ENCODE results near the gene RAD51C.
"Not testable (repeated sequence)": the region's sequence is repeated elsewhere in the genome, so short reads cannot be mapped to it uniquely, and the experiment has no call there.

The RAD51C gene

DNA sequence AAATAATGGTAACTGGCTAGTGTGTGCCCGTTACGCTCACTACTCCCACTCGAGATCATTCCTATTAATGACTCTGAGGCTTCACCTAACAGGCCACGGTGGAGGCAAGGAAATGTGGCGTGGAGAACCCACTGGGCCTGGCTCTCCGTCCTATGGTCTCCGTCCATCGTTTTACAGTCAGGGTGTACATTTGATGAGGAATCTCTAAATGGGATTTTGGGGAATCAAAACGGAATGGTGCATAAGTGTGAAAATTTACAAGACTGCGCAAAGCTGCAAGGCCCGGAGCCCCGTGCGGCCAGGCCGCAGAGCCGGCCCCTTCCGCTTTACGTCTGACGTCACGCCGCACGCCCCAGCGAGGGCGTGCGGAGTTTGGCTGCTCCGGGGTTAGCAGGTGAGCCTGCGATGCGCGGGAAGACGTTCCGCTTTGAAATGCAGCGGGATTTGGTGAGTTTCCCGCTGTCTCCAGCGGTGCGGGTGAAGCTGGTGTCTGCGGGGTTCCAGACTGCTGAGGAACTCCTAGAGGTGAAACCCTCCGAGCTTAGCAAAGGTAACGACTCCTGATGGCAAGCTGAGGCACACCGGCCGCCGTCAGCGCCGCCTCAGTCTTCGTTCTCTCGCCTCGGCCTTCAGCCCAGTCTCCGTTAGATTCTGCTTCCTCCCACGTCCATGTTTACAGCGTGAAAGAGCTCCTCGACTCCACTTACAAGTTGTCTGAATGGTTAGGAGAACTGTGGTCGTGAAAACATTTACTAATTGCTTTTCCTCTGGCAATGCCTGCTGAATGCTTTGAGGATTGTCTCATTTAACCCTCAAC, at the start of gene RAD51C:
RAD51C (plus strand) TSS at position 364 of the 817 bp plus-strand sequence; CDS start at position 406, 42 bp downstream.
- DNase-seq: peak; percentile 91

DNA sequence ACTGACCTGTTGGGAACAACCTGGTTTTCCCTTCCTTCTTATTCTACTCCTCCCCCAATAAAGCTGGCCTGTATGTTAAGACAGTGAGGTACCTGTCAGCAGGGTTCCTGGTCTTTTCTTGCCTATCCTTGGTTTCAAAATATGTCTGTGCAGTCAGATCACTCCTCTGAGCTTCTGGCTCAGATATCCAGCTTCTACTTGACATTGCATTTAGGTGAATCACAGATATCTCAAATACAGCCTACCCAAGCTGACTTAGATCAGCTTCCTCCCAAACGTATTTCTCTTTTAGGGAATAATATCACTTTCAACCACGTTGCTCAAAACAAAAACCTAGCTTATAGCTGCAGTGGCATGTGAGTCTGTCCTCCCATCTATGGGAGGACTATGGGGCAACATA, 49.3 kb upstream of the RAD51C start:
- peak; percentile 18 for DNase-seq

DNA sequence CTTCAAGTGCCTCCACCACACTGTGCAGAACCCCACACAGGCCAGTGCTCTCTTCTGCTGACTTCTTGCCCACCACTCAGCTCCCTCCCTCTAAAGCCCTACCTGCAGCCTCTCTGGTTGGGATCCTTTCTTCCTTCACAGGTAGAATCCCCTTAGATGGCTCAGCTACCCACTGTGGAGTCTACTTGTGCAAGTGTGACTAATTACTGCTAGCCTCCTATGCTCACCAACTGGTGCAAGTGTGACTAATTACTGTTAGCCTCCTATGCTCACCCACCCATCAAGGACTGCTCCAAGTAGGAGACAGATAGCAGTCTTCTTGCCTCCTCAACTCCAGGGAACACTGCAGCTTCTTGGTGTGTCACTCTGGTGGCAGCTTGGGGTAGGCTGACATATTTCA, 44.2 kb upstream of the RAD51C start:
- no peak for DNase-seq

DNA sequence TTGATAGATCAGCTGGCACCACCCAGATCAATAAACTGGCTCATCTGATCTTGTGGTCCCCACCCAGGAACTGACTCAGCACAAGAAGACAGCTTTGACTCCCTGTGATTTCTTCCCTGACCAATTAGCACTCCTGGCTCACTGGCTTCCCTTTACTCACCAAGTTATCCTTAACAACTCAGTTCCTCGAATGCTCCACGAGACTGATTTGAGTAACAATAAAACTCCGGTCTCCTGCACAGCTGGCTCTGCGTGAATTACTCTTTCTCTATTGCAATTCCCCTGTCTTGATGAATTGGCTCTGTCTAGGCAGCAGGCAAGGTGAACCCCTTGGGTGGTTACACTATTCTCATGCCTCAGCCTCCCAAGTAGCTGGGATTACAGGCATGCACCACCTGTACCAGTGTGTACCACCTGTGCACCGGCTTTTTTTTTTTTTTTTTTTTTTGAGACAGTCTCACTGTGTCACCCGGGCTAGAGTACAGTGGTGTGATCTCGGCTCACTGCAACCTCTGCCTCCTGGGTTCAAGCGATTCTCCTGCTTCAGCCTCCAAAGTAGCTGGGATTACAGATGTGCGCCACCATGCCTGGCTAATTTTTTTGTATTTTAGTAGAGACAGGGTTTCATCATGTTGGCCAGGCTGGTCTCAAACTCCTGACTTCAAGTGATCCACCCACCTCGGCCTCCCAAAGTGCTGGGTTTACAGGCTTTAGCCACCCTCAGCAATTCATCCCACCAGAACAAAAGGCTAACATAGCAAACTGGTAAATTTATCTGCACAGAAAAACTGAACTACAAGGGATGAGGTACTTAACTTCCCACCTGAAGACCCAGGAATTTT, 34.2 kb upstream of the RAD51C start:
- DNase-seq: not testable (repeated sequence)

DNA sequence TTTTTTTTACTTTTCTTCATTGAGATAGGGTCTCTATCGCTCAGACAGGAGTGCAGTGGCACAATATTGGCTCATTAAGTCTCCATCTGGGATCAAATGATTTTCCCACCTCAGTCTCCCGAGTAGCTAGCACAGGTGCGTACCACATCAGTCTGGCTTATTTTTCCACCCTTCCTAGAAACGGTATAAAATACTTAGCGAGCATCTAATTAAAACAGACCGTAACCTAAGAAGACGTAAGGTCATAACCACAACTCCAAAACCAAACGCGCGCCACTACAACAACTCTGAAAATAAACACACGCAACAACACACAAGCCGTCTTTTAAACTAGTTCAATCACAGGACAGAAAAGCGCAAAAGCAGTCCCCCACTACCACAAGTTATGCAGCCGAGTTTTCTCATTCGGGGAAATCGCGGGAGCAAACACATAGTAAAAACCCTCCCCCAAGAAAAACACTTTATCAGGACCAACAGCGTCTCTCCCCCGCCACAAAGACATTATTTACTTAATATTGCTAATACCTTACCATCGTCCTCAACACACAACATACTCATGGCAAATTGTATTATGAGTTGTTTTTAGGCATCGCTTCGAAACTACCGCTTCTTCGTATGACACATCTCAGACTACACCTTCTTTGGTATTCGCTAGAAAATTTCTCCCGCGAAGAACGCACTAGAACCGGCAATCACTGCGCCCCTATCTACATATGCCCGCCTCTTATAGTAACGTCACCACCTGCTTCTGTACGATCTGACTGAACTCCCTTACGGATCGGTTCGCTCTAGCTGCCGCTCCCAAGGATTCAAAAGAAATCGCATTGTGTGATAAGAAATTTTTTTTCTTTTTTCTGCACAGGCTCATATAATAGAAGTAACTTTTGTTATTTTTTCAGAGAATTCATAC, 33.3 kb upstream of the RAD51C start:
- DNase-seq: peak; percentile 93

DNA sequence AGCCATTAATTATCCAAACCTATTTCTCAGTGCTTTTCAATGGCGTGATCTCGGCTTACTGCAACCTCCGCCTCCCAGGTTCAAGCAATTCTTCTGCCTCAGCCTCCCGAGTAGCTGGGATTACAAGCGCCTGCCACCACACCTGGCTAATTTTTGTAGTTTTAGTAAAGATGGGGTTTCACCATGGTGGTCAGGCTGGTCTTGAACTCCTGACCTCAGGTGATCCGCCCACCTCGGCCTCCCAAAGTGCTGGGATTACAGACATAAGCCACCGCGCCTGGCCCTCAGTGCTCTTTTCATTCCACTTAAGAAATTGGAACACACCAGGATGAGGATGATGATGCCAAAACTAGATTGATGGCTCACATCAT, 32.7 kb upstream of the RAD51C start:
- peak; percentile 7 for DNase-seq

DNA sequence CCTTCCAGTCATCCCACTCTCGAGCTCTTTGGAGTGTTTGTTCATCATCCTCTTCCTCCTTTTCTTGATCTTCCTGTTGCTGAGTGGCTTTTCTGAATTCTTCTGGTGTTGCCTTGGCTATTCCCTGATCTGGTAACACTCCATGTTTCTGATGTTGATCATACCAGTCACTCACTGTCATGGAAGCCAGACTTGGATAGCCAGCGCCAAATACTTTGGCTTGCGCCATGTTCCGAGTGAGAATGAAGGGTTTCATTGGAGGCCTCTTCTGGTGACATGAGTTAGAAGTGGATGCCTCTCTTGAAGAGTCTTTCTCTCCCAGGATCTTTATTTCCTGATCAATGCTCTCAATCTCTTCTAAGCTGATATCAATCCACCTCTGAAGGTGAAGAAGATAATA, 31.8 kb upstream of the RAD51C start:
- peak; percentile 2 for DNase-seq

DNA sequence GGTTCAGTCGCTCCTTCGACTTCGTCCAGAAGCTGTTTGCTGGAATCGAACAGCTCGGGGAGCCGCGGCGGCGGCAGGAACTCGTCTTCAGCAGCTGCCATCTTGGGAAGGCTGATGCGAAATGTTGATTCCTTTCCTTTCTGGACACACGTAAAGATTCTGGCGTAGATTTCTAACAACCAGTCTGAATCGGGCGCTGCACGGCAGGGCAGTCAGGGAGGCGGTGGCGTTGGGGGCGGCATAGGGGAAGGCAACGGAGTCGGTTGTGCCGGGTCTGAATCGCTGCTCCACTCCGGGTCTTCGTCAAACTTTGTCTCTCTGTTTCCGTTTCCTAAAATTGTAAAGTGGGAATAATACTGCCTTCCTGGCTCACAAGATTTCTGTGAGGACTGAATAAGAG, 30.9 kb upstream of the RAD51C start:
- no peak for DNase-seq

DNA sequence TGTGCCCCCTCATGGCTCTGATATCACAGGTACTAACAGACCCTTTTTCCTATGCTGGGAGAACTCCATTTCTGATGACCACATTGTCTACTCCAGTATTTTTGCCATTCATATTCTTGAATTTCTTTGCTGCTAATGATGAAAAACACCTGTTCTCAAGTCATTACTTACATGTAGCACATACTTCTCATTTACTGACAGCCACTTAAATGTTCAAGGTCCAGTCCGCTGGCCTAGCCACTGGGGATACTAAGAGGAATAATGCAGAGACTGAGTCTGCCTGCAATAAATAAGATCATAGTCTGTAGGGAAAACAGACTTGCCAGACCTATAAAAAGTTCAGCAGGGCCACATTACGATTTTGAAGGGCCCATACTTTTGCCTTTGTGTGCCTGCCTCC, 28.1 kb upstream of the RAD51C start:
- DNase-seq: no peak

DNA sequence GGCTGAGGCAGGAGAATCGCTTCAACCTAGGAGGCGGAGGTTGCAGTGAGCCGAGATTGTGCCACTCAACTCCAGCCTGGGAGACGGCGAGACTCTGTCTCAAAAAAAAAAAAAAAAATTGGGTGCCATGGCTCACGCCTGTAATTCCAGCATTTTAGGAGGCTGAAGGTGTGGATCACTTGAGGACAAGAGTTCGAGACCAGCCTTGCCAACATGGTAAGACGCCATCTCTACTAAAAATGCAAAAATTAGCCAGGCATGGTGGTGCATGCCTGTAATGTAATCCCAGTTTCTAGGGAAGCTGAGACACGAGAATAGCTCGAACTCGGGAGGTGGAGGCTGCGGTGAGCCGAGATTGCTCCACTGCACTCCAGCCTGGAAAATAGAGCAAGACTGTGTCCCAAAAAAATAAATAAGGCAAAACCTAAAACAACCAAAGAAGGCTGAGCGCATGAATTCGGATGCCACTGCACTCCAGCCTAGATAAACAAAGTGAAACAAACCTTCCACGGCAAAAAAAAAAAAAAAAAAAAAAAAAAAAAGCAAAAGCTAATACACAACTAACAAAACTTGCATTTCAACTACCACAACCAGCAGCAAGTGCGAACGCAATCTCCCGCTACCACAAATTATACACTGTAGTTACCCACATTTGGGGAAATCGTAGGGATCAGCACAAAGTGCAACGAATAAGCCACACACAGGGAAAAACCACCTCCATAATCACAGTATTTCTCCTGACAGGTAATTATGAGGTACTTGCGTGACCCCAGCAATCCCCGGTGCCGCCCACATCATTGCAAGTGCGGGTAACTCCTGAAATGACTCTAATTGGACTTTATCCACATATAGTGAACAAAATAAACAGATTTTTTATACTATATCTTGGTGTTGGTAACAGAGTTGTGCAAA, 26.2 kb upstream of the RAD51C start:
- DNase-seq: peak; percentile 80

DNA sequence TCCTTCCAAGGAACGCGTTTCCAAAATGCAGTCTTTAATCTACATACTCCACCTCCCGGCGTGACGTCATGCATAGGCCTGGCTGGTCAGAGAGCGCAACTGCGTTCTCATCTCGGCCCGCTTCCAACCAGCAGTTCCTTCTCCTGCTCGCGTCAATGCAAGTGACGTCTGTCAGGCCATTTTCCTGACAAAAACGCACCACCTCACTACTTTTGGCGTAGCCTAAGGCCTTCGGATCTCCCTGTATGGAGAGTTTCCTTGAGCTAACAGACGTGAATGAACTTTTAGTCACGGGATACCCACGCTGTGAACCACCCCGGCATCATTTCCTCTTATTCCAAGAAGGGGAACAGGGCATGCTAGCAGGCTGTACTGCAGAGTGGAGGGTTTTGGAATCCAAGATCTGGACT, 25.5 kb upstream of the RAD51C start:
- peak; percentile 92 for DNase-seq

DNA sequence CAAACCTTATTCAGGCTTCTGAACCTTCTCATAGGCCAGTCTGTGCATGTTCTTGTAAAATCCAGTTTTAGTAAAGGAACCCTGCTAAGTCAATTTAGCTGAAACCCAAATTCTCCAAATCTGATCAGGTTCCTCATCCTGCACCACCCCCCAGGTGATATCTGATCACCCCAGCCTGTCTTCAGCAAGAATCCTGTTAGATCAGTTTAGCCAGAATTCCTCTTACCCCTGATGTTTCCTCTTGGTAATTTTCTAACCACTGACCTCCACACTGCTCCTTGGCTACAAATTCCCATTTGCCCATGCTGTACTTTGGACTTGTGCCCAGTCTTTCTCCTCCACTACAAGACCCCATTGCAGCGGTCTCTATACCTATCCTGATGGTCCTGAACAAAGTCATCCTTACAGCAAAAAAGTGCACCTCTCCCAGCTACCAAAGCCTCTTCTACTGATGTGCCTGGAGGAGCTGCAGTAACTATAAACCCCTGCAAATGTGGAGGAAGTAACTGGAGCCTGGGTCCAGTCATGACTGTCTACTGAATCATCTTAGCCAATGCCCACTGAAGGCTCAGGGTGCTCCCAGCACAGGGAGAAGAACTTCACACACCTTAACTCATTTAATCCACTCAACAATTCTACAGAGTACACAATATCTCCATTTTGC, 24.3 kb upstream of the RAD51C start:
- peak; percentile 3 for DNase-seq

DNA sequence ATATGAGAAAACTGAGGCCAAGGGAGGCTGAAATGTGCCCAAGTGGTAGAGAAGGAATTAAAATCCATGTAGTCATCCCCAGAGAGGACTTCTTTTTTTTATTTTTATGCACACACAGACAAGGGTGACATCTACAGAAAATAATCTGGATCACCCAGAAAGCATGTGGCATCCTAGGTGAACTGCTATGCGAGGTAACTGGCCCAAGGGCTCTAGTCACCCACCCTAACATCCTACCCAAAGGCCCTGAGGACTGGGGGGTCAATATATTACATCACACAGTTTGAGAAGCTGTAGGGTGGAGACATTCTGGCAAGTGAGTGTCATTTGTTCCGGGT, 23.8 kb upstream of the RAD51C start:
- no peak for DNase-seq

DNA sequence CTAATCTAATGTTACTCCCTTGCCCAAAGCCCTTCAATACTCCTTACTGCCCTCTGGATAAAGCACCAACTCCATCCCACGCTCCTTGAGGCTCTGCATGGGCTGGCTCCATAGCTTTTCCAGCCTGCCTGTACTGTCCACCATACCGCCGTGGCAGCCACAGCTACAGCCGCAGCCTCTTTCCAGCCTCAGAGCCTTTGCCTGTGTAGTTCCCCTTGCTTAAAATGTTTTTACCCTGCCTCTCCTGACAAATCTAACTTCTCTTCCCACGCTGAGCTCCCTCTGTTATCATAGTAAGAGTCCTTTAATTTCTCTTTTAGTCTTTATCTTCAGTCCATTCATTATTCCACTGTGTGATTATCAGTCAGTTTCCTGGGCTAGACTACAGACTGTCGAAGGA, 22.5 kb upstream of the RAD51C start:
- DNase-seq: no peak

DNA sequence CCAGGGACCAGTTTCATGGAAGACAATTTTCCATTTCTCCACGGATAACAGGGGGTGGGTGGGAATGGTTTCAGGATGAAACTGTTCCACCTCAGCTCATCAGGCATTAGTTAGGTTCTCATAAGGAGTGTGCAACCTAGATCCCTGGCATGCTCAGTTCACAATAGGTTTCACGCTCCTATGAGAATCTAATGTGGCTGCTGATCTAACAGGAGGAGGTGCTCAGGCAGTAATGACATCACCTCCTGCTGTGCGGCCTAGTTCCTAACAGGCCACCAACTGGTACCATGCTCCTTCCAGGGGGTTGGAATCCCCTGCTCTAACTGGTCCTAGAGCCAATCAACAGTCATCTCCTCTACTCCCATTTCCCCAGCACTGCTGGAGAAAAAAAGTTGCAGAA, 20.4 kb upstream of the RAD51C start:
- DNase-seq: peak; percentile 5

DNA sequence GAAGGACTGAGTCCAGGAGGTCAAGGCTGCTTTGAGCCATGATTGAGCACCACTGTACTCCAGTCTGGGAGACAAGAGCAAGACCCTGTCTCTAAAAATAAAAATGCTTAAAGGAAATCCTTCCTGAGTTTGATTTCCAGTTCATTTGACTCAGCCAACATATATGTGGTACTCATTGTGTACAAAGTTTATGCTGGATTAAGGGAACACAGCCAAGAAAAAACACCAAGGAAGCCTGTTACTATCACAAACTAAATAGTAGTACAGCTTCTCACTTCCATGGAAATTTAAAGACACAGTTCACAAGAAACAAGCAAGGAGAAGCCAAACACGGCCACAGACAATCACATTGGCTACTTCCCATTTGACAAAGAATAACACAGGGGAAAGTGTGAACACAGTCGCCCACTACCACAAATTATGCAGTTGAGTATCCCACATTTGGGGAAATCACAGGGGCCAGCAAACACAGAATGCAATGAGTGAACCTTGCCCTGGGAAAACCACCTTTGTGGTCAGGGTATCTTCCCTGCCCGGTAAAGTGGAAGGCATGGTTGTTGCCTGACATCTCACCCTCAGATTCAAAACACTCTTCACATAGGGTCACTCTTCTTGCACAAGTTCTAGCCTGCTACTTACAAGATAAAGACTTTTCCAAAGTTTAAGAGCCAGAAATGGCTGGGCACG, 15.1 kb upstream of the RAD51C start:
- DNase-seq: no peak

DNA sequence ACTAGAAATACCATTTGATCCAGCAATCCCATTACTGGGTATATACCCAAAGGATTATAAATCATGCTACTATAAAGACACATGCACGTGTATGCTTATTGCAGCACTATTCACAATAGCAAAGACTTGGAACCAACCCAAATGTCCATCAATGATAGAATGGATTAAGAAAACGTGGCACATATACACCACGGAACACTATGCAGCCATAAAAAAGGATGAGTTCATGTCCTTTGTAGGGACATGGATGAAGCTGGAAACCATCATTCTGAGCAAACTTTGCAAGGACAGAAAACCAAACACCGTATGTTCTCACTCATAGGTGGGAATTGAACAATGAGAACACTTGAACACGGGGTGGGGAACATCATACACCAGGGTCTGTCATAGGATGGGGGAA, 14.1 kb upstream of the RAD51C start:
- DNase-seq: not testable (repeated sequence)

DNA sequence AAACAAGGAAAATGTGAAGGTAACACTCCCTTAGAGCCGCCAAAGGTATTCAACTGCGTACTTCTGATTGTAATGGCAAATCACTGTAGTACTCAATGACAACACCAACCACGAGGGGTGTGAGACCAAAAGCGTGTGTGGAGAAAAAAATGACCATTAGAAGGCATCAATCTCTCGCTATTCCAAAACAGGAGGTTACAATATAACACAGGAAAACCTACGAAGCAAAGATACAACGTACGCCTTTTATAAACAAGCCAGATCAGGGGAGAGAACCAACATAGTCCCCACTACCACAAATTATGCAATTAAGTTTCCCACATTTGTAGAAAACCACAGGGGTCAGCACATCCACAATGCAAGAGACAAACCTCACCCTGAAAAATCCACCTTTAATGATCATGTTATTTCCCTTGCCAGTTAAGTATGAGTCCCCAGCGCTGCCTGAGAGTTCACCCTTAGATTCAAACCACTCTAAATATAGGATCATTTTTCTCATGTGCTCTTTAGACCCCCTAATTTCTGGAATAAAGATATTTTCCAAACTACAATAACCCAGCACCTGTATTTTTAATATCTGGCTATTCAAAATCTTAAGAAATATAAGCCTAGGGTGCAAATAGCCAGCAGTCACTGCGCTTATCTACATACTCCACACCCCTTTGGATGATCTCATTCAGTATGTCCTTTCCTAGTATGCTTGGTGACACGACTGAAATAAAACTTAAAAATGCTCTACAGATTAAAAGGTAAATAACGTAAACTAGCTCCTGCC, 13.0 kb upstream of the RAD51C start:
- DNase-seq: peak; percentile 18

DNA sequence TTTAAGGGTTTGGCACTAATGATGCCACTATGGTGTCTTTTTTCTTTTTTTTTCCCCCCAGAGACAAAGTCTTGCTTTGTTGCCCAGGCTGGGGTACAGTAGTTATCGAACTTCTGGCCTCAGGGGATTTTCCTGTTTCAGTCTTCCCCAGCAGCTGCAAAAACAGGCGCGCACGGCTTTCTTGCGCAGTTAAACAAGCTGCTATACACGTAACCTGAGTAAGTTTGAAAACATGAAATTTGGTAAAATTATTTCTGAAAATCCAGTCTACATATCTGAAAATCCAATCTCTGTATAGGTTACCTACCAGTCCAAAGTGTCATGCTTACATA, 12.4 kb upstream of the RAD51C start:
- no peak for DNase-seq

DNA sequence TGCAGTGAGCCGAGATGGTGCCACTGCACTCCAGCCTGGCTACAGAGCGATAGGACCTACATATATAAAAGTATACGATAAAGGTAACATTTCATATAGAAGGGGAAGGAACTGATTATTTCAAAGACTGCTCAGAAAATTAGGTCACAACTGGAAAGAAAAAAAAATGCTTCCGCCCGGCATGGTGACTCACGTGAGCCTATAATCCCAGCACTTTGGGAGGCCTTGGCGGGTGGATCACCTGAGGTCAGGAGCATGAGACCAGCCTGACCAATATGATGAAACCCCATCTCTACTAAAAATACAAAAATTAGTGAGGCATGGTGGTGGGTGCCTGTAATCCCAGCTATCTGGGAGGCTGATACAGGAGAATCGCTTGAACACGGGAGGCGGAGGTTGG, 8.4 kb upstream of the RAD51C start:
- no peak for DNase-seq

Measured in DMS53 (cell line).